ENCODE data around the gene CYP39A1. TPM values are rescaled to one million over a fixed set of nuclear protein-coding genes. Genes with fewer than 3 reads are reported as not detected.

The CYP39A1 gene
- total RNA-seq, 1 donor from 2014 or later = 2.9 TPM

Other genes starting within 250 kb of the CYP39A1 start
- gene RCAN2, start 161.4 kb downstream of the CYP39A1 start, total RNA-seq = 15.1 TPM
- gene SLC25A27, start 157 bp upstream of the CYP39A1 start, total RNA-seq = 30.2 TPM
- gene TDRD6, start 35.1 kb upstream of the CYP39A1 start, total RNA-seq = 0.41 TPM
- 1.6 TPM for gene PLA2G7, start 82.6 kb upstream of the CYP39A1 start, total RNA-seq
- gene ANKRD66, start 94.1 kb upstream of the CYP39A1 start, total RNA-seq = not detected
- not detected for gene MEP1A, start 140.6 kb upstream of the CYP39A1 start, total RNA-seq

All from frontal cortex (tissue), 1 donor.